ENCODE data around the gene SLC15A1. TPM values are rescaled to one million over a fixed set of nuclear protein-coding genes. Genes with fewer than 3 reads are reported as not detected.
"Not testable (repeated sequence)": the region's sequence is repeated elsewhere in the genome, so short reads cannot be mapped to it uniquely, and the experiment has no call there.

SLC15A1 gene
- total and polyA plus RNA-seq, 4 donors: 0.10 to 13.9 (median 0.13) TPM; not detected in 1

- no peak for ATAC-seq (ENCODE audit: low FRiP score)
These were observed 103.8 kb downstream of the SLC15A1 start for GRCh38 chr13:98648686-98649085.

GRCh38 chr13:98648141-98648540, 104.3 kb downstream of the SLC15A1 start:
- H3K4me3 ChIP-seq (ENCODE audit: low read length in 2 of 2): no peak overlapping the region
- intact Hi-C loops (cut with DNase I): no loop called here
- no peaks in the 10 kb centered on the region for H3K9me3 ChIP-seq (ENCODE audit: control insufficient read depth, low read length)
- H3K27ac ChIP-seq (ENCODE audit: low read depth in 1 of 2, low read length in 2 of 2): no peak overlapping the region
- 80 to 81% methylated on average over 2 of the region's 2 CpGs for WGBS, 2 donors
- DNase-seq (no peak), ATAC-seq (ENCODE audit: low FRiP score) (no peak)
- H3K4me1 ChIP-seq (ENCODE audit: control insufficient read depth in 1 of 2, insufficient read depth in 2 of 2, low read length in 2 of 2): no peaks in the 10 kb centered on the region
- H3K27me3 ChIP-seq (ENCODE audit: control insufficient read depth in 1 of 2, insufficient read depth in 2 of 2, low read length in 1 of 2): no peaks in the 10 kb centered on the region
- no peaks in the 10 kb centered on the region for H3K36me3 ChIP-seq (ENCODE audit: control insufficient read depth in 1 of 2, insufficient read depth in 2 of 2, low read length in 1 of 2)

More at GRCh38 chr13:98648686-98649085, 103.8 kb downstream of the SLC15A1 start:
- intact Hi-C loops (cut with DNase I): no loop called here
- WGBS, 2 donors: 85 to 93% methylated on average over 3 of the region's 3 CpGs
- no peaks in the 10 kb centered on the region for H3K4me1 ChIP-seq (ENCODE audit: control insufficient read depth in 1 of 2, insufficient read depth in 2 of 2, low read length in 2 of 2)
- H3K4me3 ChIP-seq (ENCODE audit: low read length in 2 of 2): no peak overlapping the region
- no peak overlapping the region for H3K27ac ChIP-seq (ENCODE audit: low read depth in 1 of 2, low read length in 2 of 2)
- H3K36me3 ChIP-seq (ENCODE audit: control insufficient read depth in 1 of 2, insufficient read depth in 2 of 2, low read length in 1 of 2): no peaks in the 10 kb centered on the region
- no peaks in the 10 kb centered on the region for H3K27me3 ChIP-seq (ENCODE audit: control insufficient read depth in 1 of 2, insufficient read depth in 2 of 2, low read length in 1 of 2)
- DNase-seq: no peak
- no peaks in the 10 kb centered on the region for H3K9me3 ChIP-seq (ENCODE audit: control insufficient read depth, low read length)

- H3K36me3 ChIP-seq (ENCODE audit: control insufficient read depth in 1 of 2, insufficient read depth in 2 of 2, low read length in 1 of 2): no peaks in the 10 kb centered on the region
- H3K4me1 ChIP-seq (ENCODE audit: control insufficient read depth in 1 of 2, insufficient read depth in 2 of 2, low read length in 2 of 2): no peaks in the 10 kb centered on the region
- no peaks in the 10 kb centered on the region for H3K9me3 ChIP-seq (ENCODE audit: control insufficient read depth, low read length)
- intact Hi-C loops (cut with DNase I): no loop called here
- no peak overlapping the region for H3K27ac ChIP-seq (ENCODE audit: low read depth in 1 of 2, low read length in 2 of 2)
- H3K4me3 ChIP-seq (ENCODE audit: low read length in 2 of 2): no peak overlapping the region
- WGBS, 2 donors: 93 to 94% methylated on average over 2 of the region's 2 CpGs
- no peak for DNase-seq
- ATAC-seq (ENCODE audit: low FRiP score): no peak
- no peaks in the 10 kb centered on the region for H3K27me3 ChIP-seq (ENCODE audit: control insufficient read depth in 1 of 2, insufficient read depth in 2 of 2, low read length in 1 of 2)
These were observed 105.4 kb downstream of the SLC15A1 start for GRCh38 chr13:98647121-98647520.

GRCh38 chr13:98643479-98643878, 109.0 kb downstream of the SLC15A1 start:
- WGBS, 2 donors: 60 to 73% methylated on average over 1 of the region's 1 CpG
- Histone ChIP-seq H3K36me3 (ENCODE audit: control insufficient read depth in 1 of 2, insufficient read depth in 2 of 2, low read length in 1 of 2) (no peaks in the 10 kb centered on the region), H3K27me3 (ENCODE audit: control insufficient read depth in 1 of 2, insufficient read depth in 2 of 2, low read length in 1 of 2) (no peaks in the 10 kb centered on the region), H3K4me1 (ENCODE audit: control insufficient read depth in 1 of 2, insufficient read depth in 2 of 2, low read length in 2 of 2) (no peaks in the 10 kb centered on the region), H3K27ac (ENCODE audit: low read depth in 1 of 2, low read length in 2 of 2) (no peak overlapping the region), H3K9me3 (ENCODE audit: control insufficient read depth, low read length) (no peaks in the 10 kb centered on the region), H3K4me3 (ENCODE audit: low read length in 2 of 2) (no peak overlapping the region)
- intact Hi-C loops (cut with DNase I): no loop called here
- no peak for DNase-seq
- no peak for ATAC-seq (ENCODE audit: low FRiP score)

DNA sequence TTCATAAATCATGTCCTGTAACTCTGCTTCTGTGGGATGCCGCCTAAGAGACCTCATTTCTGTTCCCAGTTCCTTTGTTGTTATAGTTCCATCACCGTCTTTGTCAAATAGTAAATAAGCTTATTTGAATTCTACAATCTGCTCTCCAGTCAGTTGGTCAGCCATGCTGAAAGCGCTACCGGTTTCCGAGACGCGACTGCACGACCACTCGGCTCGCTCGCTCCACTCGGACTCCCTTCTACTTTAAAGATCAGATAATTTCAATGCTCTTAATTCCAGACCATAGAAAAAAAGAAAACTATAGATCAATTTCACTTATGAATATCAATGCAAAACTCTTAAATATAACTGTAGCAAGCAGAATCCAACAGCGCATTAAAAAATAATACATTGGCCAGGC, 111.4 kb downstream of the SLC15A1 start:
- no peak overlapping the region for H3K4me3 ChIP-seq (ENCODE audit: low read length in 2 of 2)
- 85 to 87% methylated on average over 13 of the region's 13 CpGs for WGBS, 2 donors
- no peaks in the 10 kb centered on the region for H3K27me3 ChIP-seq (ENCODE audit: control insufficient read depth in 1 of 2, insufficient read depth in 2 of 2, low read length in 1 of 2)
- no peak overlapping the region for H3K27ac ChIP-seq (ENCODE audit: low read depth in 1 of 2, low read length in 2 of 2)
- no peak for ATAC-seq (ENCODE audit: low FRiP score)
- no peaks in the 10 kb centered on the region for H3K9me3 ChIP-seq (ENCODE audit: control insufficient read depth, low read length)
- no peaks in the 10 kb centered on the region for H3K4me1 ChIP-seq (ENCODE audit: control insufficient read depth in 1 of 2, insufficient read depth in 2 of 2, low read length in 2 of 2)
- DNase-seq: no peak
- intact Hi-C loops (cut with DNase I): no loop called here
- H3K36me3 ChIP-seq (ENCODE audit: control insufficient read depth in 1 of 2, insufficient read depth in 2 of 2, low read length in 1 of 2): no peaks in the 10 kb centered on the region

DNA sequence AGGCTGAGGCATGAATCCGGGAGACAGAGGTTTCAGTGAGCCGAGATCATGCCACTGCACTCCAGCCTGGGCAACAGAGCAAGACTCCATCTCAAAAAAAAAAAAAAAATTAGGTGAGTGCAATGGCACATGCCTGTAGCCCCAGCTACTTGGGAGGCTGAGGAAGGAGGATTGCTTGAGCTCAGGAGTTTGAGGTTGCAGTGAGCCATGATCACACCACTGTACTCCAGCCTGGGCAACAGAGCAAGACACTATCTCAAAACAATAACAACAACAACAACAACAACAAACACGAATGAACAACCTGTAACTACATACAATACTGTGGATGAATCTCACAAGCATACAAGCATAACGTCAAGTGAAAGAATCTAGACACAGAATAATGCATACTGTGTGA, 112.7 kb downstream of the SLC15A1 start:
- H3K27me3 ChIP-seq (ENCODE audit: control insufficient read depth in 1 of 2, insufficient read depth in 2 of 2, low read length in 1 of 2); H3K9me3 ChIP-seq (ENCODE audit: control insufficient read depth, low read length); intact Hi-C loops (cut with DNase I); ATAC-seq (ENCODE audit: low FRiP score); H3K27ac ChIP-seq (ENCODE audit: low read depth in 1 of 2, low read length in 2 of 2); H3K4me1 ChIP-seq (ENCODE audit: control insufficient read depth in 1 of 2, insufficient read depth in 2 of 2, low read length in 2 of 2); DNase-seq; H3K4me3 ChIP-seq (ENCODE audit: low read length in 2 of 2); H3K36me3 ChIP-seq (ENCODE audit: control insufficient read depth in 1 of 2, insufficient read depth in 2 of 2, low read length in 1 of 2): not testable (repeated sequence)
- WGBS, 2 donors: 70 to 81% methylated on average over 4 of the region's 4 CpGs

DNA sequence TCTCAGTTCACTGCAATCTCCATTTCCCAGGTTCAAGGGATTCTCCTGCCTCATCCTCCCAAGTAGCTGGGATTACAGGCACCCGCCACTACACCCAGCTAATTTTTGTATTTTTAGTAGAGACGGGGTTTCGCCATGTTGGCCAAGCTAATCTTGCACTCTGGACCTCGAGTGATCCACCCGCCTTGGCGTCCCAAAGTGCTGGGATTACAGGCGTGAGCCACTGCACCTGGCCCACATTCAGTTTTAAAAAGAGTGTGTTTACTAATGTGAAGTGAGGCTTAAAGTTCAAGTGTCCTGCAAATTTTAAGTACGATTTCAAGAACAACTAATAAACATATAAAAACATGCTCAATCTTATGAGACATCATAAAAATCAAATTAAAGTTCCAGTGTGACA, 114.1 kb downstream of the SLC15A1 start:
- ATAC-seq (ENCODE audit: low FRiP score); H3K27me3 ChIP-seq (ENCODE audit: control insufficient read depth in 1 of 2, insufficient read depth in 2 of 2, low read length in 1 of 2); H3K9me3 ChIP-seq (ENCODE audit: control insufficient read depth, low read length); H3K4me3 ChIP-seq (ENCODE audit: low read length in 2 of 2); H3K27ac ChIP-seq (ENCODE audit: low read depth in 1 of 2, low read length in 2 of 2); H3K4me1 ChIP-seq (ENCODE audit: control insufficient read depth in 1 of 2, insufficient read depth in 2 of 2, low read length in 2 of 2); intact Hi-C loops (cut with DNase I); DNase-seq; H3K36me3 ChIP-seq (ENCODE audit: control insufficient read depth in 1 of 2, insufficient read depth in 2 of 2, low read length in 1 of 2): not testable (repeated sequence)
- WGBS, 2 donors: 90 to 92% methylated on average over 8 of the region's 8 CpGs

Other genes with a start within 250 kb of the SLC15A1 start
- gene STK24, start 175.6 kb downstream of the SLC15A1 start, total RNA-seq: 10 to 100 TPM; 61.3 to 64.5 TPM
- 10 to 100 TPM; 39.9 to 54.8 TPM for gene STK24, start 175.6 kb downstream of the SLC15A1 start, polyA plus RNA-seq
- 100 to 1,000 TPM in 1 of 2 donors, 10 to 100 TPM in 1; 70.7 to 107 TPM for gene DOCK9, start 225.4 kb upstream of the SLC15A1 start, total RNA-seq
- 10 to 100 TPM in 1 of 2 donors, 1 to 10 TPM in 1; 9.1 to 17.0 TPM for gene DOCK9, start 225.4 kb upstream of the SLC15A1 start, polyA plus RNA-seq